ENCODE results near the gene TXLNB. TPM values are rescaled to one million over a fixed set of nuclear protein-coding genes. Genes with fewer than 3 reads are reported as not detected.

The TXLNB gene
- total RNA-seq, 3 donors from 2014 or later = 0.08 to 0.11 TPM; not detected in 1

DNA sequence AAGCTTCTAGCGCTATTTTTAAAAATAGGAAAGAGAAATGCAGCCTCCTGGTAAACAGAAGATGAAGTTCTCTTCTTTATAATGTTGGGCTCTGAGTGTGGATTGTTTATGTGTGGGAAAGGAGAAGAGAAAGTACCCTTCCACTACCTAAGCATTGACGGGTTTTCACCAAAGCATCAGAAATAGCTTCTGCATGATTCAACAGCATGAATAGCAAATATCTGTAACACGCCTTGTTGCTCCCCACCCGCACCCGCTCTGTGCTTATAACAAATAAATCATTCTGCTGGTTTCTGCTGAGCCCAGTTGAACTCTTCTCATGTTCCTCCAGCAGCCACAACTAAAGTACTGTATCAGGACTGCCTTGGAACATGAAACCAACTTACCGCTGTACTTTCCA, 20.7 kb downstream of the TXLNB start:
- Mint-ChIP-seq H3K36me3 (ENCODE audit: insufficient read depth) (peaks cover 4% of the 10 kb centered on the region), H3K4me3 (no peak overlapping the region), H3K4me1 (ENCODE audit: low read depth) (peaks cover 4% of the 10 kb centered on the region), H3K27me3 (ENCODE audit: low read depth) (no peaks in the 10 kb centered on the region), H3K9me3 (peaks cover 3% of the 10 kb centered on the region)
- no peak for ATAC-seq
- DNase-seq = no peak

DNA sequence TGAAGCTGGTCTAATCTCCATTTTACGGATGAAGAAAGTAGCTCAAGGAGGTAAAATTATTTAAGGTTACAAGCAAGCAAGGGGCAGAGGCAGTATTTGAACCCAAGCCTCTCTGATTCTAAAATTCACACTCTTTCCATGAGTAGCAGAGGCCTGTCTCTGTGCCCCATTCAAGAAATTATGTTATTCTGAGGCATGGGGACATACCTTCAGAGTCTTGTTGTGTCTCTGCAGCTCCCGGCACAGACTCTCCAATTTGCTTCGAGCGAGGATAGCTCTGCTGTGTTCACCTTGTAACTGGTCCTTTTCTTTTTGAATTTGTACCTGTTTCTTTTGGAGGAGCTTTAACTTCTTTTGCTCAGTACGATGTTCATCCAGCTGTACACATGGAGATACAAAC, 21.5 kb downstream of the TXLNB start:
- no peaks in the 10 kb centered on the region for H3K27me3 Mint-ChIP-seq (ENCODE audit: low read depth)
- DNase-seq (no peak), ATAC-seq (no peak)
- H3K4me1 Mint-ChIP-seq (ENCODE audit: low read depth) = no peaks in the 10 kb centered on the region
- H3K36me3 Mint-ChIP-seq (ENCODE audit: insufficient read depth) = peaks cover 4% of the 10 kb centered on the region
- H3K9me3 Mint-ChIP-seq = peaks cover 3% of the 10 kb centered on the region
- no peak overlapping the region for H3K4me3 Mint-ChIP-seq

DNA sequence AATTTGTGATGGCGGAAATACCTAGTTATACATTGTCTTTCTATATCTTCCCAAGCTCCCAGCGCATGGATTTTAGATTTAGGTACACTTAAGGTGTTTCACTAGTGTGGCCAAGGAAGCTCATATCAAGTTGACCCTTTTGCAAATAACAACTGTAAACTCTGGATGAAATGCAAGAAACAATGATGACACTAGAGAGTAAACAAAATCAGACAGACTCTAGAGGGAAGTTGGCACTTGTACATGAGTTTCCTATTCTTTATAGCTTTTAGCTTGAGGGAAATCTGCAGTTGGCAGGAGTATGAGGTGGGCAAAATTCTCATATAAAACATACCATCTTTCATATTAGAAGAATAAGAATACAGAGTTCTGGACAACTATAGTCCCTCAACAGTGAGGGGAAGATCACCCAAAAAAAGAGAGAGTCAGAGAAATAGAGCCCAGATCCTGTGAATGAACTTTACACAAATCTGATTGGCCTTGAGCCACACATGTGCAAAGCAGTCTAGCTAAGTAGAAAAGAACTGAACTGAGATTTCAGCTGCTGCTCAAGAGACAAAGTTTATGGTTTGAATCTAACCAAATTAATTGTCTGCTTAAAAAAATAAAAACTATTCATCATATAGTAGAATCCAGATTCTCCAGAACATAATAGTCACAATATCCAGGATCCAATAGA, 26.1 kb downstream of the TXLNB start:
- H3K4me3 Mint-ChIP-seq = no peak overlapping the region
- H3K27me3 Mint-ChIP-seq (ENCODE audit: low read depth) = no peaks in the 10 kb centered on the region
- peaks cover 18% of the 10 kb centered on the region for H3K4me1 Mint-ChIP-seq (ENCODE audit: low read depth)
- ATAC-seq (no peak), DNase-seq (no peak)
- H3K9me3 Mint-ChIP-seq = peaks cover 3% of the 10 kb centered on the region
- no peaks in the 10 kb centered on the region for H3K36me3 Mint-ChIP-seq (ENCODE audit: insufficient read depth)

DNA sequence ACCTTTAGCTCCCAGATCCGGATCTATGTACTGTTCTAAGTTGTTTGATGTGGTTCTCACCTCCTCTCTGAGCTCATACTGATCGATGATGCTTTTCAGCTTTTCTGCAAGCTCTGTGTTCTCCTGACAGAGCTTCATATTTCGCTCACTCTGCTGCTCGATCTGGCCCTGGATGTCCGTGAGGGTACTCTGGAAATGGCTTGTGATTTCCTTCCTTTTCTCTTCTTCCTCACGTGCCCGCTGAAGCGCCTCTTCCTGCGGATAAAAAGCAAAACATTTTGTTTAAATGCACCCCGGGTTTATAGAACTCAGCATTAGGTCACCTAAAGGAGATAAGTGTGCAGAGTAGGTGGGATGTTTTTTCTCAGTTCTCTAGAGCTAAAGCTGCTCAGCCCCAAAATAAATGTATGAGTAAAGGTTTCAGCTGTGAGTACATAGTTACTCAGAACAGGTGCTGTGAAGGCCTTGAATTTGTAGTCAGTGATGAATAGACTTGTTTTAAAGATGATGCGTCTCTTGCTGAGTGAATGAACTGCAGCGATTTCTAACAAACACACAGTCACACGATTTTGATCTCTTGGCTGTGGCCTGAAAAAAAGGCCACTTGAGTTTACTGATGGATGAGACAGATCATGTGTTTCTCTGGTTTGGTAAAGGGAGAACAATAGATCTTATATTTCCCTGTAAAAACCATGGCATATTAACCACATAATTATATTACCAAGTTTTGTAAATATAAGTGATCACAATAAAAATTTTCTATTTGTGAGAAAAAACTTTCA, 29.1 kb downstream of the TXLNB start:
- peaks cover 3% of the 10 kb centered on the region for H3K36me3 Mint-ChIP-seq (ENCODE audit: insufficient read depth)

DNA sequence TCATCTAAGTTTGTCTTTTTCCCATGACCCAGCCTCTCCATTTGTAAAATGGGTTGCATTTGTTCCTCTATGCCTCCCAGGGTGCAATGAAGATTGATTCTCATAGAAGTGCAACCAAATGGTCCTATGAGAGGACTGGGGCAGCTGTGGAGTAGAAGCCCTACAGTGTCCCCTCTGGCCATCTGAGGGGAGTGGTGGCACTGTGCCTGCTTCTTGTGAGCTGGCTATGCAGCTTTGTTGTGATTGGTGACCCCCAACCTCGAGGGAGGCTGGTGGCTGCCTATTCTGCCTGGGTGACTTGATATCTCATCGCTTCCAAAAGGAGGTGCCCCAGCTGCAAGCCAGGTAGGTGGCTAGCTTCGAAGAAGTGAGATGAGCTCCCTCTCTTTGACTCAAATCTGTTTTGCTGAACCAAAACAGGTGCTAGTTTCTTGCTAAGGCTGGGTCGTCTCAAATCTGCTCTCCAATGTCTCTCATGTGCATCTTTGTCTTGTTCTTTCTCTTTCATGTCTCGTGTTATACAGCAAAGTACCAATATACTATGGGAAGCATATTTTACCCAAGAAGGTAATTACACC, 33.9 kb downstream of the TXLNB start:
- peaks cover 3% of the 10 kb centered on the region for H3K36me3 Mint-ChIP-seq (ENCODE audit: insufficient read depth)
- H3K4me1 Mint-ChIP-seq (ENCODE audit: low read depth) = peaks cover 41% of the 10 kb centered on the region
- ATAC-seq (no peak), DNase-seq (no peak)
- no peaks in the 10 kb centered on the region for H3K9me3 Mint-ChIP-seq
- H3K27me3 Mint-ChIP-seq (ENCODE audit: low read depth) = no peaks in the 10 kb centered on the region
- H3K4me3 Mint-ChIP-seq = no peak overlapping the region

More for the DNA sequence above, 29.1 kb downstream of the TXLNB start:
- Mint-ChIP-seq H3K27me3 (ENCODE audit: low read depth) (no peaks in the 10 kb centered on the region), H3K4me3 (peak overlapping the region; percentile 69), H3K9me3 (peaks cover 3% of the 10 kb centered on the region), H3K4me1 (ENCODE audit: low read depth) (peaks cover 30% of the 10 kb centered on the region)
- DNase-seq (no peak), ATAC-seq (peak; percentile 97 to 98)

DNA sequence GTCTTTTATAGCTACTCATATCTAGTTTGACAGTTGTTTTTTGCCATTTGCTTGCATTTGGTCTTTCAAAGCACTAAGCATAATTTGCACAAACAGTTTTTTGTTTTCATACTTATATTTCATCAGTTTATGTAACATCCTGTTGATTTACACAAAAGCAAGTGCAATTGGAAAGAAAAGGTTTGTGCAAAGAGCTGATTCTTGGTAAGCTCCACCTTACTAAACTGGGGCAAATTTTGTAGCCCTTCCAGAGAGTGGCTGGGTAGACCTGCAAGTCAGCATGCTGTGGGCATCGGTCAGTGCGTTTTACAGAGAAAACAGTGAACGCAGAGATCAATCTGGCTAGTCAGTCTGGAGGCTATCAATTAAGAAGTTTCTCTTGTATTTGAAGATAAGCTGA, 34.5 kb downstream of the TXLNB start:
- H3K4me1 Mint-ChIP-seq (ENCODE audit: low read depth) = peaks cover 36% of the 10 kb centered on the region
- DNase-seq (no peak), ATAC-seq (no peak)
- H3K36me3 Mint-ChIP-seq (ENCODE audit: insufficient read depth) = peaks cover 3% of the 10 kb centered on the region
- H3K27me3 Mint-ChIP-seq (ENCODE audit: low read depth) = no peaks in the 10 kb centered on the region
- H3K4me3 Mint-ChIP-seq = no peak overlapping the region
- H3K9me3 Mint-ChIP-seq = no peaks in the 10 kb centered on the region

DNA sequence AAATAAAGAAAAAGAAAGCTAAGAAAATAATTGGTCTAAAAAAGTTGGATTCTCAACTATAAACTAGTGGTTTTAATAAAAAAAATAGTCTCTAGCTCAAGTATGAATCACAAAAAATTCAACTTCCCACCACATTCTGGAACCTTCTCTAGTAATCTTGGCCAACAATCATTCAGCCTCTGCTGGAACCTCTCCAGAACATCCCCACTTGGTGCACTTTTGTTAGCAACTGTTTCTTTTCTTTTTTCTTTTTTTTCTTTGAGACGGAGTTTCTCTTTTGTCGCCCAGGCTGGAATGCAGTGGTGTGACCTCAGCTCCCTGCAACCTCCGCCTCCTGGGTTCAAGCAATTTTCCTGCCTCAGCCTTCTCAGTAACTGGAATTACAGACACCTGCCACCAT, 35.7 kb downstream of the TXLNB start:
- H3K9me3 Mint-ChIP-seq = no peaks in the 10 kb centered on the region
- ATAC-seq (no peak), DNase-seq (no peak)
- peaks cover 42% of the 10 kb centered on the region for H3K4me1 Mint-ChIP-seq (ENCODE audit: low read depth)
- H3K27me3 Mint-ChIP-seq (ENCODE audit: low read depth) = no peaks in the 10 kb centered on the region
- H3K36me3 Mint-ChIP-seq (ENCODE audit: insufficient read depth) = peaks cover 3% of the 10 kb centered on the region
- no peak overlapping the region for H3K4me3 Mint-ChIP-seq

DNA sequence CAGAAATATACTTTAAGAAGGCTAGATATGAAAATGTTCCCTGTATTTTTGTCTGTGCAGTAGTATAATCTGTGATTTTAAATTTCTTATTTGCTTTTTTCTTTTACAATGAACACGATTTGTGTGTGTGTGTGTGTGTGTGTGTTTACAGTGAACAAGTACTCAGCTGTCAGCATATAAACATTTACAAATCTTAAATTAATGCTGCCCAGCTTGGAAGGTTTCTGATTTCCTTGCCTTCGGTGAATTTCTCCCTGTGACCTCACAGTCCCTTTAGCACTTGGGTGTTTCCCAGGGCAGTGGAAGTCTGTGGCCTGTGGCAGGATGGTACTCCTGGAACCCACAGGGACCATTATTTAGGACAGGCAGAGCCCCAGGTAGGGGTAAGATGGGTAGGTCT, 37.6 kb downstream of the TXLNB start:
- Mint-ChIP-seq H3K36me3 (ENCODE audit: insufficient read depth) (peaks cover 3% of the 10 kb centered on the region), H3K9me3 (no peaks in the 10 kb centered on the region), H3K27me3 (ENCODE audit: low read depth) (no peaks in the 10 kb centered on the region), H3K4me3 (no peak overlapping the region), H3K4me1 (ENCODE audit: low read depth) (peaks cover 54% of the 10 kb centered on the region)
- DNase-seq = no peak
- no peak for ATAC-seq

DNA sequence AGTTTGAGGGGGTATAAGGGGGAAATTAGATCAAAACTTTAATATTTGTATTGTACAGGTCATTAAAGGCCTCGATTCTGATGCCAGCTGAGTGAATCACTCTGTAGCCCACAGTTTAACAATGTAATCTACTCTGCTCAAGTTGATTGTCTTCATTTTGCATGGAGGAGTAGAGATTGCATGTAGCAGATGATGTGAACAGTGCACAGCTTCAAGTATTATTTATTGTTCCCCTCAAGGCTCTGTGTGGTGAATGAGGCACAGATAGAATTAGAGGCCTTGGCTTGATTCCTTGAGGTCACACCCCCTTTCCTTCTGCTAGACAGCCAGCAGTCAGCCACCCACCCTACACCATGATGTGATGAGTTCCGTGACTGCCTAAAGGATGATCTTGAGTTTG, 38.1 kb downstream of the TXLNB start:
- H3K4me3 Mint-ChIP-seq = no peak overlapping the region
- peaks cover 57% of the 10 kb centered on the region for H3K4me1 Mint-ChIP-seq (ENCODE audit: low read depth)
- no peaks in the 10 kb centered on the region for H3K27me3 Mint-ChIP-seq (ENCODE audit: low read depth)

DNA sequence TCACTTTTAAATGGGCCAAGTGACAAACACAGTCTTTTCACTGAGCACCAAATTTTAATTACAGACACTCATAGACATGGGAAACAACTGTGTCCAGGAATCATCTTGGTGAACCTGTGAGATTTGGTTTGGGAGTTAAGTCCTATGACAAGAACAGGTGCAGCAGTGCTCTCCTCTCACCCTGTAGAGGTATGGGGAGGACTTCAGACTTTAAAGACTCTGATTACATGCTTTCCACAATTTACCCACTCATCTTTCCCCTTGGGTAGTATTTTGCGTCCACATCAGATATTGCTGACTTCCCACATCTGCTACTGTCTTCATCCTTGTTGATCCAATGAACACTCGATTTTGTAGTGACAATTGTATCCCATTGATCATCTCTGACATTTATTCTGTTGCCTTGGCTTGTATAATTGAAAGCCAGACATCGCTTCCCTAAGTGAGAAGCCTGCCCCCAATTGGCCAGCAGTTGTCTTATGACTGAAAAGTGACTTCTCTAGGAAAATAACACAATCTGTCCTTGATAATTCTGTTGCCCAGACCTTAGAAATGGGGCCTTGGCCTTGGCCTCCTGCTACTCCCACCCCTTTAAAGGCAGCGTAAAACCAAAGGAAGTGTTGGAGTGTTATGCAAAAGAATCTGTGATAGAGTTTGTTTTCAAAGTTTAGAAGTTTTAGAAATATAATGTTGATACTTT, 40.0 kb downstream of the TXLNB start:
- no peaks in the 10 kb centered on the region for H3K27me3 Mint-ChIP-seq (ENCODE audit: low read depth)
- peak overlapping the region; percentile 51 for H3K4me3 Mint-ChIP-seq
- no peak for ATAC-seq
- peaks cover 51% of the 10 kb centered on the region for H3K4me1 Mint-ChIP-seq (ENCODE audit: low read depth)
- no peaks in the 10 kb centered on the region for H3K36me3 Mint-ChIP-seq (ENCODE audit: insufficient read depth)
- H3K9me3 Mint-ChIP-seq = no peaks in the 10 kb centered on the region
- DNase-seq = no peak

More for the DNA sequence above, 38.1 kb downstream of the TXLNB start:
- Mint-ChIP-seq H3K9me3 (no peaks in the 10 kb centered on the region), H3K36me3 (ENCODE audit: insufficient read depth) (no peaks in the 10 kb centered on the region)
- ATAC-seq (no peak), DNase-seq (no peak)

DNA sequence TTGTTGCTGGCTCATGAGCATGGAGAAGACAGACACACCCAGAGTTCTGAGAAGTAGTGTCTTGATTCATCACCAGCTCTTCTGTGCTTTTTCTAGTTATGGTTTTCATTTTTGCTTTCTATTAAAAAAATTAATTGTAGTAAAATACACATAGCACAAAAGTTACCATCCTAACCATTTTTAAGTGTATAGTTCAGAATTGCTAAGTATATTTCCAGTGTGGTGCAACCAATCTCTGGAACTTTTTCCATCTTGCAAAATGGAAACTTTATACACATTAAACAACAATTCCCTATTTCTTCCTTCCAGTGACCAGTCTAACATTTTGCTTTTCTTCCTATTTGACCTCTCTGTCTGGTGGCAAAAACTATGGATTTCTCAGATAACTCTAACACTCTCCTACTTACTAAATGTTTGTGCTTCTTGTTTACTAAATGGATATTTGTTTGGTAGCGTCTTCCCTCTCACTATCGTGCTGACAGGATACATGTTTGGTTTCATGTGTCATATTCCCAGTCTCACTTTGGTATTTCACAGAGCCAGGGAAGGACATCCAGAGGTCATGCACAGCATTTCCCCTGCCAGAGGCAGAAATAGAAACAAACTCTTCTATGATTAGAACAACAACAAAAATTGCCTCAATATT, 40.6 kb downstream of the TXLNB start:
- Mint-ChIP-seq H3K9me3 (no peaks in the 10 kb centered on the region), H3K4me3 (peak overlapping the region; percentile 51), H3K27me3 (ENCODE audit: low read depth) (no peaks in the 10 kb centered on the region), H3K36me3 (ENCODE audit: insufficient read depth) (no peaks in the 10 kb centered on the region), H3K4me1 (ENCODE audit: low read depth) (peaks cover 44% of the 10 kb centered on the region)
- ATAC-seq = peak; percentile 61
- no peak for DNase-seq

DNA sequence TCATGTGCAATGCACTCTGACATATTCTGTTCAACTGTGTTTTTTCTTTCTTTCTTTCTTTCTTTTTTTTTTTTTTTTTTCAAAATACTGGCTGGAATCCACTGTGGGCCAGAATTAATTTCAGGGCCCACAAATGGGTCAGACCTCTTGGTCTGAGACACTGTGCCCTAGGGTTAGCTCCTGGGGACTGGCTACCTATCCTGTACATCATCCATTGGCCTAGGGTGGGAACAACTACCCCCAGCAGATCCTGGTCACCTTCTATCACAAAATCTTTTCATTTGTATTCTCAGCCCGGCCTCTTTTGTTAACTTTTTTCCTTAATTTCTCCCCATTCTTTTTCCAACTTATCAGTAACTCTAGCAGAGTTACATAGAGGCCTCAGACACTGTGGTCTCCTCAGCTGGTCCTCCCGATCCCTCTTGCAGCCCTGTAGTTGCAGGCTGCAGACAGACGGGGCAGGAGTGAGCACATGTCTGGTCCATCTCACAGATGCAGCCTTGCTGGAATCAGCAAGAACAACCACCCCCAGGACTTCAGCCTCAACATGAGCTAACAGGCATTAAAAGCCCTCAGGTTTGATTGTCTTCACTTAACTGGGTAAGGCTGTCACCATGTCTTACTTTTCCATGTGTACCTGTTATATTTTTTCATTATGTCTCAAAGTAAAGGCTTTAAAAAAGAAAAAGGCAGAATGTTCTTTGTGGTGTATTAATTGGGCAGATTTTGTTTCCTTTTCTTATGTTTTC, 41.3 kb downstream of the TXLNB start:
- ATAC-seq = peak; percentile 27 to 38
- H3K4me1 Mint-ChIP-seq (ENCODE audit: low read depth) = peaks cover 43% of the 10 kb centered on the region
- peak overlapping the region; percentile 36 for H3K4me3 Mint-ChIP-seq

DNA sequence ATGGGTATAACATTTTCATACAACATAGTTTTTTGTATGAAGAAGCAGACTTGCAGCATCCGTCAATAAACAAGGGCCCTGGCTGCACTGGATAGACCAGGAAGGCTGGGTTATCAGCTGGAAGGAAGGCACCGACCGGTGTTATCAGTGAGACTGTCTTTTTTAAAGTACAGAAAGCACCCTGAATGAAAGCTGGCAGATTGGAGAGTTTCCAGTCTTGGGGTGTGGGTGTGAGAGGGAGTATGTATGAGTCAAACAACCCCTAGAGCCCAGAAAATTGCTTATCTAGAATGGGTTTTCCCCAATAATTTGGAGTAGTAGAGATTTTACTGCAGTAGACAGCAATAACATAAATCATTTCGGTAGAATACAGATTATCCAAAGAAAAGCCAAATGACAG, 42.4 kb downstream of the TXLNB start:
- ATAC-seq (peak; percentile 75 to 83), DNase-seq (no peak)
- peaks cover 2% of the 10 kb centered on the region for H3K36me3 Mint-ChIP-seq (ENCODE audit: insufficient read depth)
- no peaks in the 10 kb centered on the region for H3K27me3 Mint-ChIP-seq (ENCODE audit: low read depth)
- H3K4me3 Mint-ChIP-seq = peak overlapping the region; percentile 50
- peaks cover 43% of the 10 kb centered on the region for H3K4me1 Mint-ChIP-seq (ENCODE audit: low read depth)
- H3K9me3 Mint-ChIP-seq = no peaks in the 10 kb centered on the region

More for the DNA sequence above, 41.3 kb downstream of the TXLNB start:
- Mint-ChIP-seq H3K9me3 (no peaks in the 10 kb centered on the region), H3K27me3 (ENCODE audit: low read depth) (no peaks in the 10 kb centered on the region), H3K36me3 (ENCODE audit: insufficient read depth) (no peaks in the 10 kb centered on the region)
- peak; percentile 36 for DNase-seq

All from activated T-cell treated with anti-CD3 and anti-CD28 coated beads, Interleukin-2, amount 50 U/mL, for 4 hours (primary cell).